GM18520 (cell line): ENCODE measurements around the gene ADORA3.
"Not testable (repeated sequence)": the region's sequence is repeated elsewhere in the genome, so short reads cannot be mapped to it uniquely, and the experiment has no call there.

ENCODE experiments used
- ATAC-seq: cut with Tn5 transposase; IDR thresholded peaks from one replicate; pipeline ENCODE4 v1.9.1; 2021; ENCODE audit not compliant: unreplicated experiment

The ADORA3 gene

GRCh38 chr1:111503585-111504060 is at the start of gene ADORA3, which contains the start of gene TMIGD3:
Gene ADORA3, minus strand, starts transcription at chr1:111503633. Its CDS starts 279 bp downstream, at chr1:111503354.
Gene TMIGD3, minus strand, starts transcription at chr1:111503633. Its CDS starts 279 bp downstream, at chr1:111503354.
- no peak for ATAC-seq

- ATAC-seq: no peak
These were observed 49.8 kb upstream of the ADORA3 start for GRCh38 chr1:111553196-111553595.

DNA sequence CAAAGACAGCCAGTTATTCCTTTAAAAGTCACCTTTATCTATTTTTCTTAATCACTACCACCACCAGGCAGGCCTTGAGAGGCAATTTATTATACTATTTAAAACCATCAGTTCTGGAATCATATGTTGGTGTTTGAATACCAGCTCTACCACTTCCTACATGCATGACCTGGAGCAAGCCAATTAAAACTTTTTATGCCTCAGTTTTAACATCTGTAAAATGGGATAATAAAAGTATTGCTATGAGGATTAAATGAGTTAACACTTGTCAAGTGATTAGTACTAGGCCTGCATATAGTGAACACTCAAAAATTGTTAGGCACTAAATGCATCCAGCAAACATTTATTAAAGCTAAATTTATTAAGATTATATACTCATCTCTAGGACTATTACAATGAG is 49.2 kb upstream of the ADORA3 start:
- ATAC-seq: no peak

DNA sequence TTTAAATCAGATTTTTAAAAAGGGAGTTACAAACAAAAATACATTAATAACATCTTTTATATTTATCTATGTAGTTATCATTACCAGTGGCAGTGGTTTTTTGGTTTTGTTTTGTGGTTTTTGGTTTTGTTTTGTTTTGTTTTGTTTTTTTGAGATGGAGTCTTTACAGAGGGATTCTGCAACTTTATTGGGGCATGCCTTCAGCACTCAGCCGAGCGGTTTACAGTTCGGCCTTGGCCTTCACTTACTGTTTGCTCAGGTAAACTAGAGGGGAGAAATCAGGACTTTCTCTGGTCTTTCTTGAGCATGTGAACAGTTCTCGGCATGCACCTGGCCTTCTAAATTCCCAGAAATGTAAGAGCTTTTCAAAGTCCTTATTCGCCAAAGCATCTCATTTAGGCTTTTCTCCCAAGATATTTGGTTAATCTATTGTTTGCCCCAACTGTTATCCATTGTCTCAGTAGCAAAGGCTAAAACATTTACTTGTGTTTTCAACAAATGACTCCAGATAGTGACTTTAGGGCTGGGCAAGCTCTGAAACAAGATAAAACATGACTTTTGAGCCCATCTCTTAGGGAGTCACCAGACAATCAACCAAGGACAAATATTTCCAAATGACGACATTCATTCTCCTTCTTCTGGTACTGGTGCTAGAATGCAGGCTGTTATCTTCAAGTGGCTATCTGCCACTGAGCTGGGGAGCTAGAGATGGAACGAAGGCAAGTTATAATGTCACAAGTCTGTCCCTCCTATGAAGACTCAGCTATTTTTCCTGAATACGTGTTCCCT is 48.4 kb upstream of the ADORA3 start:
- no peak for ATAC-seq

- ATAC-seq: not testable (repeated sequence)
These were observed 44.4 kb upstream of the ADORA3 start for GRCh38 chr1:111547786-111548185.

GRCh38 chr1:111542187-111542586 is 38.8 kb upstream of the ADORA3 start:
- no peak for ATAC-seq

DNA sequence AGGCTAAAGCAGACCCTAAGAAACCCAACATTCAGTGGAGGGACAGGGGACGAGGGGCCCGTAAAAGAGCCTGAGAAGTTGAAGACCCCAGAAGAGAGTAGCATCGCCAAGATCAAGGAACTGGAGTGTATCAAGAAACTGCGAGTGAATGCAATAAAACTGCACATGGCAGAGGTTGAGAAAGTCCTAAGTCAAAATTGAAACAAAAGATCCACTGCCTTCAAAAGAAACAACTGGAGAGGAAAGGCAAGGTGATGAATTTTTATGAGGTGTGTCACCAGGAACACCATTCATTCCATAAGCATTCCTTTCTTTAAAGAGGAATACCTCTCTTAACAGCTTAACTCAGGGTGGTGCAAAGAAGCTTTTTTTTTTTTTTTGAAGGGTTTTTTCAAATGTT is 38.3 kb upstream of the ADORA3 start:
- no peak for ATAC-seq

GRCh38 chr1:111540928-111541327 is 37.5 kb upstream of the ADORA3 start:
- no peak for ATAC-seq

- ATAC-seq: no peak
These were observed 35.1 kb upstream of the ADORA3 start for GRCh38 chr1:111538343-111539025.

DNA sequence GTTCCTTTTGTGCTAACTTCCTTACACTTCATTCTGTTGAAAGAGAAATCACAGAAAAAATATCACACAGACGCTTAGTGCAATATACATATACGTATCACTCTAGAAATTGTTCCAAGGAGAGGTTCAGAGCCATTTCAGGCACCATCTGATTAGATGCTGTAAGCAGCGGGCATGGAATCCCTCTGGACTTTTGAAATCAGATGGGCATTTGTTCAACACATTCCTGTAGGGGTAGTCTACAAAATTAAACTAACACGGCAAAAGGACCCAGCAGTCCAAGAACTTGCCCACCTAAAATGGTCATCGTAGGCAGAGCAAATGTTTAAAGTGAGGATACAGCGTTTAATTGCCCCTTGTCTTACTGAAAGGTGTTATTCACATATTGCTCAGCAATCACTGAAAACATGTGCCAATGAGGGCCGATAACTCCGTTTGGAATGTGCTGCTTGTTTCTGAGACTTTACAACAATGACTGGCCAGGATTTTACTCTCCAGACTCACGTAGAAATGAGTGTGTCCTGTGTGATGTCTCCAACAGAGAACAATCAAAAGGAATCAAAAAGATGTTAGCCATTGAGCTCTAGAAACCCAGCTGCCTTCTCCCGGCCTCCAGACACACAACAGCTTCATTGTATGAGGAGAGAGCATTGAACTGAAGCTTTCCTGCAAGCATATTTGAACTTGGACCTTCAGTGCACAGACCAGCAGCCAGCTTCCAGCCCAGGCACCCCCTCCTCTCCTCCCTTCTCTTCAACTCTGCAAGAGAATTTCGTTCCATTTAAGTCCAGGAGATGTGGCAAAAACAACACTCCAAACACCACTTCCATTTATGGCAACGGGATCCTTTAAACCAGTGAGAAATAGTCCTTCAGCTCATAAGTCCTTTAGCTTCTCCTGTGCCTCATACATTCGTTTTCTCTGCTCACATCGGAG is 32.1 kb upstream of the ADORA3 start:
- no peak for ATAC-seq

DNA sequence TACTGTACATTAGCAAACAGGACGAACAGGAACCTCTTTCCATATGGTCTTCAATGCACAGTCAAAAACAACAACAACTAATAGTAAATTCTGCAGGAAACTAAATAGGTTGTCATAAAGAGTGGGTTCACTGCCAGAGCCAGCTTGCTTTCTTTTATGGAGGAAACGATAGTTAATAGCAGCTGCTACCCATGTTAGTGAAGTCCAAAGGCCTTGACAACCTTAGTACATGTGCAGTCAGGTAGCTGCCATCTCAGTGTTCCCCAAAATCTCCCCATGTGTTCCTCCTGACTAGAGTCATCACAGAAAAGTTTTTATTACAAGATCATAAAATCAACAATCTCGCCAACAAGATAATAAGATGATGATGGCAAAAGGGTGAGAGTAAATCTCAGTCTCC is 16.6 kb upstream of the ADORA3 start:
- ATAC-seq: no peak

DNA sequence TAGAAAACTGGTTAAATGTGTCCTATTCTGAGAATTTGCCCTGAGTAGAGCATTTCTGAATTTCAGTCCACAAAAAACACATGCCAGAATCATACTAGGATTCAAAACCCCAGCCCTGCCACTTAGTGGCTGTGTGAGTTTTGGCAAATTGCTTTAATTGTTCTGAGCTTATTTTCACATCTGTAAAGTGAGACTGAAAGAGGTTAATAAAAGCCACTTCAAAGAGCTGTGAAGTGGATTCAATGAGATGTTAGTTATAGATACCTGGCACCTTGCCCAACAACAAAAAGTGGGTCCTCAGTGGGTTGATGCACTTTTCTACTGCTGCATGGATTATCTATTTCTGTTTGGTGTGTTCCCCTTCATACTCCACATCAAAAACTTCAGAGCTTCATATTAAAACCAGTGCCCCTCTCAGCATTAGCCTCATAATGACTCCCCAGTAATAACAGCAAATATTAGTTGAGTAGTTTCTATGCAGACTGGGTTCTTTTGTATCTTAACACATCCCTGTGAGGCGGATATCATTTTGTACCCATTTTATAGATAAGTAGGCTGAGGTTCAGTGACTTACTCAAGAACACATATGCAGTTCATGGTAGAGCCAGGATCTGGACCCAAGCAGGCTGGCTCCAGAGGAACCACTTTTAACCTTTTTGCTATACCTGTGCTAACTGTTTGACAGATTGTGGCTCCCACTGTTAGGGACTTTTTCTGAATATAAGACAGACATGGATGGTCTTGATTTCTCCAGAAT is 14.2 kb upstream of the ADORA3 start:
- ATAC-seq: no peak

DNA sequence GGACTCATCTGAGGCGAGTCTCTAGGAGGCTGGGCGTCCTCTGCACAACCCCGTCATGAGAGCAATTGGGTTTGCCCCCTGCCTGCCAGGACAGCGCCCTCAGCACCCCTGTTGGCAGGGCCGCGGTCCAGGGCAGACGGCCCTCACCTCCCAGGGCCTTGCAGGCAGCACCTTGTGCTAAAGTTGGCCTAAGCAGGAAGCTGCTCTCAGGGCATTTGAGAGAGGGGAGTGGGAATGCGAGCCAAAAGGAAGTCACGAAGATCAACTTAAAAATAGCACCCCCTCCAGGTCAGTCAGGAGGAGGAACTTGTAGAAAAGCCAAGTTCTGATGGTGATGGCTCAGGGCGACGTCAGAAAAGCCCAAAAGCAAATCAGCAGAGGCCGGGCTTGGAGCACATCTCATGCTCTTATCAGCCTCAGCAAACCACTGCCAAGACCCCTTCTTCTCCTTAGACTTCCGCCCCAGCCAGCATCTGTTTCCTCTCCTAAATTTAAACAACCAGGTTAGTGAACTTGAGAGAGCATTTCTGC is 12.6 kb upstream of the ADORA3 start:
- no peak for ATAC-seq

DNA sequence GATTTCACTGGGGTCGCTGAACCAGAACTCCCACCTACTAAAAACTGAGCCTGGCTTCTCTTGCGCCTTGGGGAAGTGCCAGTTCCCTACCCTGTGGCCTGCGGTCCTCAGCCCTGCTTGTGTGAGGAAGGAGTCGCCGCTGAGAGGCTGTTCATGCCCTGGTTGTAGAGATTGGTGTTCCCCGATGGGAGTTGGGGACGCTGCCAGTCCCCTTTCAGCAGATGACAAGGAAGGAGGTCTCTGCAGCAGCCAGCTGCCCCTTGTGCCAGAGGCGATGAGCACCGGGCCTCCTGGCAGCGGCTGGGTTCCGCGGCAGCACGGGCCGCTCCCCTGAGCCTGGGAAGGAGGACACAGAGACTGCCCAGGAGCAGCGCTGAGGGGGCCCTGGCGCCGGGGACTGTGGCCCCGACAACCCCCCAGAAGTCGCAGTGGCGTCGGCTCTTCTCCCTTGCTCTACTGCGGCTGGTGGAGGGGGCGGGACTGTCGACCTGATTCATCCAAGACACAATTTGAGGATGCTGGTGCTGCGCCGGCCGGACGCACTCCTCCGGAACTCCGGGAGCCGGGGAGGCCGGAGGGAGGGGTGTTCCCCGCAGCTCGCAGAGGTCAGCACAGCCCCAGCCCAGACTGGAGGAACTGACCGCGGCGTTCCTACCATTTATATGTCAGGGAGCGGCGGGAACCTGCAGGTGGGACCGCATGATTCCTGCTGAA is 12.0 kb upstream of the ADORA3 start:
- ATAC-seq: no peak

DNA sequence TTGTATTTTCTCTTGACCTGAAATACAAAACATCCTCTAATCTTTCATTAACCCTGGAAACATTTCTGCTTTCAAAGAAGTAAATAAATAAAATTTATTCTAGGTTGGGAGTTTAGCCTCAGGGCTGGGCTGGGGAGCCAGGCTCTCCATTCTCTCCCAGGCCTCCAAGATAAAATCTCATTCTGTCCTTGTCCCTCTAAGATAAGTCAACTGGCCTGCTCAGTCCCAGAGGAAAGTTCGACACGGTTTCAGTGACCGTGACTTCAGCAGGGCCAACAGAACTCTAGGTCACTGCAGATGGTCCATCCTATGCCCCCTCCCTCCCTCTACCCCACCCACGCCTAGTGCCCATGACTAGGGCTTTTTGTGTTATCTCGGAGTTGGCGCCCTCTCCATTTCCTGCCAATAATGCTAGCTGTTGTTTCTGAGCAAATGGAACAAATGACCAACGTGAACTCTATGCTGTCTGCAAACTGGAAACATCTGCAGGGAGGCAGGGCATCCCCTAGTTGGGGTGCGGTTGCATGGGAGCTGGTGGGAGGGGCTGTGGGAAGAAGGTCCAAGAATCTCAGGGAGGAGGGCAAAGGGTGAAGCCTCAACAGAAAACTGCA is 10.1 kb upstream of the ADORA3 start:
- ATAC-seq: no peak

- no peak for ATAC-seq
These were observed 9.5 kb upstream of the ADORA3 start for GRCh38 chr1:111512931-111513330.

GRCh38 chr1:111512132-111512889 is 8.9 kb upstream of the ADORA3 start:
- ATAC-seq: no peak

DNA sequence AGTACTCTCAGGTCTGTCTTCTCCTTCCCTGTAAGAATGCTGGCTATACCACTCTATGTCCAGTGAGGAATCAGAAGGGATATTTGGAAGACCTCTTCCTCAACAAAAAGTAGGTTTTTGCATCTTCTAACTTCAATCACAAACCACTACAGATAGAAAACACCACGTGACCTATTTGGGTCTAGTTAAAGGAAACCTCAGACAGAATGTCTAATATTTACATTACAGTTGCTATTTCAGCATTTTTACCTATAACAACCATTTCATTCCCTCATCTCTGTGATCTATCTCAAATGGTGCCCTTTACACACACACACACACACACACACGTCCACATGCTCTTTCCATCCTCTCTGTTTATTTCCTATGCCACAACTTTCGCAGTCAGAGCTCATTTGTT is 7.9 kb upstream of the ADORA3 start:
- ATAC-seq: no peak
